GM23338 (cell line): ENCODE measurements around the gene EDIL3. TPM values are rescaled to one million over a fixed set of nuclear protein-coding genes. Genes with fewer than 3 reads are reported as not detected.

Experiments used
- ATAC-seq: fragments of 200-7000 bp; cut with Tn5 transposase; 3 replicates; pipeline ENCODE4 v1.9.1; 2020
- DNase-seq: peaks from one replicate; pipeline ENCODE4 v3.0.0-alpha.2; 2015; ENCODE audit warnings: low spot score
- H2AFZ ChIP-seq: fragments of 200-600 bp; sonication (generic); 2 replicates; pipeline ENCODE4 v1.8.0; 2016; ENCODE audit warnings: antibody characterized with exemption, mild to moderate bottlenecking, moderate library complexity
- H3F3A ChIP-seq: fragments of 200-600 bp; sonication (generic); replicated peaks from 2 replicates; pipeline ENCODE4 v1.8.0; 2017; ENCODE audit warnings: antibody characterized with exemption, mixed run types, low read depth
- H3K27ac ChIP-seq: fragments of 200-600 bp; sonication (generic); 2 replicates; pipeline ENCODE4 v1.6.1; 2016; ENCODE audit warnings: low read depth
- H3K27me3 ChIP-seq: fragments of 200-600 bp; sonication (generic); 2 replicates; pipeline ENCODE4 v1.8.0; 2016; ENCODE audit warnings: mild to moderate bottlenecking, mixed run types, moderate library complexity; ENCODE audit not compliant: insufficient read depth
- H3K36me3 ChIP-seq: fragments of 200-600 bp; sonication (generic); 2 replicates; pipeline ENCODE4 v1.8.0; 2016; ENCODE audit warnings: mild to moderate bottlenecking; ENCODE audit not compliant: insufficient read depth
- H3K4me1 ChIP-seq: fragments of 200-600 bp; sonication (generic); 2 replicates; pipeline ENCODE4 v1.8.0; 2016; ENCODE audit warnings: mild to moderate bottlenecking, moderate library complexity; ENCODE audit not compliant: insufficient read depth
- H3K4me2 ChIP-seq: fragments of 200-600 bp; sonication (generic); 2 replicates; pipeline ENCODE4 v1.7.1; 2017; ENCODE audit warnings: mixed run types
- H3K4me3 ChIP-seq: fragments of 200-600 bp; sonication (generic); 2 replicates; pipeline ENCODE4 v1.6.1; 2016; ENCODE audit warnings: mixed run types
- H3K79me2 ChIP-seq: fragments of 200-600 bp; sonication (generic); replicated peaks from 2 replicates; pipeline ENCODE4 v1.8.0; 2017; ENCODE audit warnings: mild to moderate bottlenecking; ENCODE audit not compliant: insufficient read depth
- H3K9me2 ChIP-seq: fragments of 200-600 bp; sonication (generic); 2 replicates; pipeline ENCODE4 v1.8.0; 2017; ENCODE audit not compliant: insufficient read depth
- H4K20me1 ChIP-seq: fragments of 200-600 bp; sonication (generic); replicated peaks from 2 replicates; pipeline ENCODE4 v1.8.0; 2017; ENCODE audit warnings: mild to moderate bottlenecking; ENCODE audit not compliant: insufficient read depth
- H3K27ac Mint-ChIP-seq: 2 replicates; pipeline ENCODE4 v1.8.0; 2020; ENCODE audit warnings: inconsistent platforms, mild to moderate bottlenecking, moderate library complexity, mixed read lengths
- H3K27me3 Mint-ChIP-seq: 3 replicates; pipeline ENCODE4 v1.8.0; 2022; ENCODE audit warnings: low read depth, mild to moderate bottlenecking, moderate library complexity, mixed read lengths, inconsistent platforms; ENCODE audit not compliant: insufficient read depth, poor library complexity
- H3K36me3 Mint-ChIP-seq: 3 replicates; pipeline ENCODE4 v1.8.0; 2021; ENCODE audit warnings: low read depth, mild to moderate bottlenecking, inconsistent platforms, moderate library complexity, mixed read lengths
- H3K4me1 Mint-ChIP-seq: 3 replicates; pipeline ENCODE4 v1.8.0; 2020; ENCODE audit warnings: mild to moderate bottlenecking, inconsistent platforms, mixed read lengths
- H3K4me3 Mint-ChIP-seq: 3 replicates; pipeline ENCODE4 v1.8.0; 2021; ENCODE audit warnings: moderate library complexity, mild to moderate bottlenecking, inconsistent platforms, mixed read lengths
- H3K9me3 Mint-ChIP-seq: 3 replicates; pipeline ENCODE4 v1.8.0; 2020; ENCODE audit warnings: moderate library complexity, mild to moderate bottlenecking, inconsistent platforms, mixed read lengths
- CREB1 ChIP-seq: fragments of 250-450 bp; sonication (Bioruptor Pico); IDR thresholded peaks from 2 replicates; pipeline ENCODE4 v1.5.0; 2020; ENCODE audit warnings: low read depth, mild to moderate bottlenecking, moderate library complexity
- CTCF ChIP-seq, 2 experiments: fragments of 200-600 bp in 1 of 2; sonication (generic) in 1 of 2; conservative IDR thresholded peaks; 2 replicates each; pipeline versions ENCODE4 v1.5.1 to v1.6.1; 2016 to 2017; ENCODE audit warnings: antibody characterized with exemption in 2 of 2, low read depth in 2 of 2, mild to moderate bottlenecking in 2 of 2, moderate library complexity in 1 of 2
- EZH2 ChIP-seq: fragments of 200-600 bp; sonication (generic); IDR thresholded peaks from one replicate; pipeline ENCODE4 v1.8.0; 2017; ENCODE audit warnings: antibody characterized with exemption, mild to moderate bottlenecking, low read depth; ENCODE audit not compliant: unreplicated experiment
- EZH2phosphoT487 ChIP-seq: fragments of 200-600 bp; sonication (generic); IDR thresholded peaks from one replicate; pipeline ENCODE4 v1.8.1; 2018; ENCODE audit warnings: antibody characterized with exemption; ENCODE audit not compliant: unreplicated experiment
- JUNB ChIP-seq: IDR thresholded peaks from one replicate; pipeline ENCODE4 v1.6.1; 2016; ENCODE audit warnings: antibody characterized with exemption; ENCODE audit not compliant: unreplicated experiment
- NANOG ChIP-seq: IDR thresholded peaks from 2 replicates; pipeline ENCODE4 v1.6.1; 2016; ENCODE audit warnings: antibody characterized with exemption, borderline replicate concordance
- POLR2AphosphoS5 ChIP-seq: IDR thresholded peaks from 2 replicates; pipeline ENCODE4 v1.6.1; 2016; ENCODE audit warnings: antibody characterized with exemption, low read depth
- STAT1 ChIP-seq: IDR thresholded peaks from one replicate; pipeline ENCODE4 v1.6.1; 2016; ENCODE audit warnings: antibody characterized with exemption; ENCODE audit not compliant: unreplicated experiment
- ZNF114 ChIP-seq: fragments of 250-450 bp; sonication (Bioruptor Pico); IDR thresholded peaks from 2 replicates; pipeline ENCODE4 v1.5.0; 2020; ENCODE audit warnings: mild to moderate bottlenecking, moderate library complexity
- ZNF331 ChIP-seq: fragments of 250-450 bp; sonication (Bioruptor Pico); IDR thresholded peaks from 2 replicates; pipeline ENCODE4 v1.5.0; 2020; ENCODE audit warnings: low read depth, mild to moderate bottlenecking, moderate library complexity
- ZNF462 ChIP-seq: fragments of 250-450 bp; sonication (Bioruptor Pico); IDR thresholded peaks from 2 replicates; pipeline ENCODE4 v1.5.0; 2020; ENCODE audit warnings: mild to moderate bottlenecking, moderate library complexity
- polyA plus RNA-seq: library from polyadenylated mRNA; unstranded; fragments of >200 nt; fragmentation: Nextera tagmentation; extraction: Ambion mirVana; gene quantifications from 2 replicates; pipeline ENCODE4 v1.2.1, GENCODE V29; 2016
- total RNA-seq: library from RNA; depleted of rRNA; stranded (reverse); fragments of >200 nt; shearing (Covaris generic); gene quantifications from 2 replicates; pipeline ENCODE4 v1.2.3, GENCODE V29; 2014
- TF ChIP-seq, protein P1 (sequence below): IDR thresholded peaks from one replicate; pipeline ENCODE4 v1.6.1; 2018; ENCODE audit warnings: antibody characterized with exemption; ENCODE audit not compliant: unreplicated experiment
- TF ChIP-seq, protein P2 (sequence below): IDR thresholded peaks from 2 replicates; pipeline ENCODE4 v1.6.1; 2016; ENCODE audit warnings: antibody characterized with exemption

The EDIL3 gene
- total and polyA plus RNA-seq, 2 experiments from 2014 or later, result 43.3 to 61.9 TPM

- no peak overlapping the region for H3K4me3 Mint-ChIP-seq
- ATAC-seq, result no peak
Observed at GRCh38 chr5:84057211-84057610, 327.5 kb downstream of the EDIL3 start.

More at GRCh38 chr5:84057211-84057610, 327.5 kb downstream of the EDIL3 start:
- no peak overlapping the region for H3K27ac ChIP-seq
- Mint-ChIP-seq H3K27me3 (no peaks in the 10 kb centered on the region), H3K27ac (no peak overlapping the region), H3K36me3 (peaks cover 7% of the 10 kb centered on the region; the same call in 2 of the 3 replicates), H3K4me1 (no peaks in the 10 kb centered on the region), H3K9me3 (peaks cover 7% of the 10 kb centered on the region)
- no peaks in the 10 kb centered on the region for H3K27me3 ChIP-seq
- H4K20me1 ChIP-seq, result no peaks in the 10 kb centered on the region
- no peak for DNase-seq
- H3K4me3 ChIP-seq, result no peak overlapping the region
- H3K4me1 ChIP-seq, result no peaks in the 10 kb centered on the region
- TF ChIP-seq, protein P1, sequence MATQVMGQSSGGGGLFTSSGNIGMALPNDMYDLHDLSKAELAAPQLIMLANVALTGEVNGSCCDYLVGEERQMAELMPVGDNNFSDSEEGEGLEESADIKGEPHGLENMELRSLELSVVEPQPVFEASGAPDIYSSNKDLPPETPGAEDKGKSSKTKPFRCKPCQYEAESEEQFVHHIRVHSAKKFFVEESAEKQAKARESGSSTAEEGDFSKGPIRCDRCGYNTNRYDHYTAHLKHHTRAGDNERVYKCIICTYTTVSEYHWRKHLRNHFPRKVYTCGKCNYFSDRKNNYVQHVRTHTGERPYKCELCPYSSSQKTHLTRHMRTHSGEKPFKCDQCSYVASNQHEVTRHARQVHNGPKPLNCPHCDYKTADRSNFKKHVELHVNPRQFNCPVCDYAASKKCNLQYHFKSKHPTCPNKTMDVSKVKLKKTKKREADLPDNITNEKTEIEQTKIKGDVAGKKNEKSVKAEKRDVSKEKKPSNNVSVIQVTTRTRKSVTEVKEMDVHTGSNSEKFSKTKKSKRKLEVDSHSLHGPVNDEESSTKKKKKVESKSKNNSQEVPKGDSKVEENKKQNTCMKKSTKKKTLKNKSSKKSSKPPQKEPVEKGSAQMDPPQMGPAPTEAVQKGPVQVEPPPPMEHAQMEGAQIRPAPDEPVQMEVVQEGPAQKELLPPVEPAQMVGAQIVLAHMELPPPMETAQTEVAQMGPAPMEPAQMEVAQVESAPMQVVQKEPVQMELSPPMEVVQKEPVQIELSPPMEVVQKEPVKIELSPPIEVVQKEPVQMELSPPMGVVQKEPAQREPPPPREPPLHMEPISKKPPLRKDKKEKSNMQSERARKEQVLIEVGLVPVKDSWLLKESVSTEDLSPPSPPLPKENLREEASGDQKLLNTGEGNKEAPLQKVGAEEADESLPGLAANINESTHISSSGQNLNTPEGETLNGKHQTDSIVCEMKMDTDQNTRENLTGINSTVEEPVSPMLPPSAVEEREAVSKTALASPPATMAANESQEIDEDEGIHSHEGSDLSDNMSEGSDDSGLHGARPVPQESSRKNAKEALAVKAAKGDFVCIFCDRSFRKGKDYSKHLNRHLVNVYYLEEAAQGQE, result no peak
- no peak for TF ChIP-seq STAT1
- no peak for TF ChIP-seq ZNF462 (CRISPR knock-in tag)
- TF ChIP-seq NANOG, result no peak
- no peak for TF ChIP-seq POLR2AphosphoS5
- TF ChIP-seq EZH2, result no peak
- no peak for TF ChIP-seq ZNF114 (CRISPR knock-in tag)
- no peak for TF ChIP-seq CTCF (conservative IDR thresholded peaks at IDR 0.05; ENCODE audit: low read depth in 2 of 2)
- no peak for TF ChIP-seq EZH2phosphoT487
- TF ChIP-seq ZNF331, result no peak
- TF ChIP-seq CREB1 (CRISPR knock-in tag), result no peak
- no peak for TF ChIP-seq JUNB
- TF ChIP-seq, protein P2, sequence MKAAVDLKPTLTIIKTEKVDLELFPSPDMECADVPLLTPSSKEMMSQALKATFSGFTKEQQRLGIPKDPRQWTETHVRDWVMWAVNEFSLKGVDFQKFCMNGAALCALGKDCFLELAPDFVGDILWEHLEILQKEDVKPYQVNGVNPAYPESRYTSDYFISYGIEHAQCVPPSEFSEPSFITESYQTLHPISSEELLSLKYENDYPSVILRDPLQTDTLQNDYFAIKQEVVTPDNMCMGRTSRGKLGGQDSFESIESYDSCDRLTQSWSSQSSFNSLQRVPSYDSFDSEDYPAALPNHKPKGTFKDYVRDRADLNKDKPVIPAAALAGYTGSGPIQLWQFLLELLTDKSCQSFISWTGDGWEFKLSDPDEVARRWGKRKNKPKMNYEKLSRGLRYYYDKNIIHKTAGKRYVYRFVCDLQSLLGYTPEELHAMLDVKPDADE, result no peak
- H3K4me2 ChIP-seq, result no peak overlapping the region
- no peaks in the 10 kb centered on the region for H3K36me3 ChIP-seq
- H3K79me2 ChIP-seq, result no peaks in the 10 kb centered on the region
- no peak overlapping the region for H2AFZ ChIP-seq
- no peaks in the 10 kb centered on the region for H3F3A ChIP-seq
- no peaks in the 10 kb centered on the region for H3K9me2 ChIP-seq
